ENCODE results near the gene NHERF2. TPM values are rescaled to one million over a fixed set of nuclear protein-coding genes. Genes with fewer than 3 reads are reported as not detected.

NHERF2 gene
- total and polyA plus RNA-seq, 9 donors, result 6.3 to 118 (median 78.7) TPM

- Histone ChIP-seq H3K27me3 (no peaks in the 10 kb centered on the region), H3K4me1 (ENCODE audit: insufficient read depth) (peaks cover 67% of the 10 kb centered on the region), H3K9me3 (no peaks in the 10 kb centered on the region), H3K4me3 (peak overlapping the region; percentile 2), H3K36me3 (no peaks in the 10 kb centered on the region), H3K27ac (peak overlapping the region; percentile 89 to 92)
- DNase-seq, result no peak
- 76 to 86% (median 77%) methylated on average over 35 to 47 of the region's 47 CpGs for WGBS, 3 donors
- intact Hi-C loops (cut with DNase I), result no loop called here
- no peak for TF ChIP-seq CTCF (IDR thresholded peaks at IDR 0.05)
- TF ChIP-seq EP300 (IDR thresholded peaks at IDR 0.05), result no peak
These were observed 9.7 kb downstream of the NHERF2 start for GRCh38 chr16:2036200-2036966.

- Histone ChIP-seq H3K36me3 (no peaks in the 10 kb centered on the region), H3K27ac (peak overlapping the region; percentile 89 to 92), H3K27me3 (no peaks in the 10 kb centered on the region), H3K4me3 (no peak overlapping the region), H3K4me1 (ENCODE audit: insufficient read depth) (peaks cover 69% of the 10 kb centered on the region), H3K9me3 (no peaks in the 10 kb centered on the region)
- peak in 1 of 5 donors; percentile 53 for DNase-seq
- 77 to 91% (median 88%) methylated on average over 10 to 15 of the region's 15 CpGs for WGBS, 3 donors
- TF ChIP-seq EP300 (IDR thresholded peaks at IDR 0.05), result no peak
- no peak for TF ChIP-seq POLR2A (IDR thresholded peaks at IDR 0.05)
- TF ChIP-seq CTCF (IDR thresholded peaks at IDR 0.05), result no peak
- intact Hi-C loops (cut with DNase I), result no loop called here
These were observed 10.4 kb downstream of the NHERF2 start for GRCh38 chr16:2037115-2037514.

GRCh38 chr16:2037647-2038381, 11.1 kb downstream of the NHERF2 start:
- peaks cover 70% of the 10 kb centered on the region for H3K4me1 ChIP-seq (ENCODE audit: insufficient read depth)
- 38 to 54% (median 40%) methylated on average over 29 of the region's 29 CpGs for WGBS, 3 donors
- H3K36me3 ChIP-seq, result no peaks in the 10 kb centered on the region
- intact Hi-C loops (cut with DNase I), result no loop called here
- TF ChIP-seq CTCF (IDR thresholded peaks at IDR 0.05) (no peak), EP300 (IDR thresholded peaks at IDR 0.05) (no peak), POLR2A (IDR thresholded peaks at IDR 0.05) (no peak)
- H3K9me3 ChIP-seq, result no peaks in the 10 kb centered on the region
- peak overlapping the region; percentile 89 to 92 for H3K27ac ChIP-seq
- DNase-seq, result peak in 3 of 5 donors; percentile 53 to 68 (median 53)
- H3K27me3 ChIP-seq, result no peaks in the 10 kb centered on the region
- H3K4me3 ChIP-seq, result no peak overlapping the region

- Histone ChIP-seq H3K27me3 (no peaks in the 10 kb centered on the region), H3K4me3 (peak overlapping the region; percentile 2), H3K27ac (peak overlapping the region; percentile 75 to 92), H3K9me3 (no peaks in the 10 kb centered on the region), H3K4me1 (ENCODE audit: insufficient read depth) (peaks cover 67% of the 10 kb centered on the region), H3K36me3 (no peaks in the 10 kb centered on the region)
- DNase-seq, result peak; percentile 76 to 88 (median 86)
- intact Hi-C loops (cut with DNase I), result no loop called here
- TF ChIP-seq EP300 (IDR thresholded peaks at IDR 0.05) (no peak), CTCF (IDR thresholded peaks at IDR 0.05) (no peak), POLR2A (IDR thresholded peaks at IDR 0.05) (no peak)
- WGBS, 3 donors, result 14 to 28% (median 23%) methylated on average over 28 to 41 of the region's 41 CpGs
These were observed 11.9 kb downstream of the NHERF2 start for GRCh38 chr16:2038382-2039231.
